H1 (cell line): ENCODE data around the gene TENT4B.

ENCODE experiments used
- SAP30 ChIP-seq: fragments of 300-600 bp; sonication (generic); IDR thresholded peaks from 2 replicates; pipeline ENCODE4 v1.7.1; 2012; ENCODE audit warnings: low read length, moderate library complexity, mild to moderate bottlenecking, inconsistent platforms; ENCODE audit not compliant: insufficient read depth, insufficient replicate concordance
- ZNF274 ChIP-seq: IDR thresholded peaks from 2 replicates; pipeline ENCODE4 v1.7.0; 2012; ENCODE audit warnings: low read length, borderline replicate concordance; ENCODE audit errors: extremely low read depth

DNA sequence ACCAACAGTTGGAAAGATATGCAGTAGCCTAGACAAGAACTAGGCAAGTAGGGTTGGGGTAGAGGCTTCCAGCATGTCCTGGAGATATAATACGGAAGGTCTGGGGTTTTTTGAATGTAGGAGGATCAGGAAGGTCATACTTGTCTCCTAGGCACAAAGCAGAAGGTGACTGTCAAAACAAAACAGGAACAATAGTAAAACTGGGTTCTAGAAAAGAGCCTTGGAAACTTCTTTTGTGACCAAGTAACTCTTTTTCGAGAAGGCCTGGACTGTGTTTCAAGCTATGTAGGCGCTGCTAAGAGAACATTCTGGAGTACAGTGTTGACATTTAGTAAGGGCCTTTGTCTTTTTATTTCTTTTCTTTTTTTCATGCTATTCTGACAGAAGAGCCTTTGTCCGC, 26.9 kb upstream of the TENT4B start:
- no peak for TF ChIP-seq ZNF274
- no peak for TF ChIP-seq SAP30
